H1 (cell line): Measurements from ENCODE around the gene TGIF1. TPM values are rescaled to one million over a fixed set of nuclear protein-coding genes. Genes with fewer than 3 reads are reported as not detected.

Source experiments
- CTCF ChIA-PET: fragments of 300-600 bp; sonication (Branson Sonifier 250); formaldehyde crosslinking; loops from one replicate; lab custom pipeline; 2021; ENCODE audit not compliant: partially characterized antibody; lab: Charles Lee
- POLR2A ChIA-PET: fragments of 300-600 bp; sonication (Branson Sonifier 250); formaldehyde crosslinking; loops from one replicate; lab custom pipeline; 2021; ENCODE audit warnings: inconsistent platforms; ENCODE audit not compliant: partially characterized antibody; lab: Charles Lee
- DNase-seq, 2 experiments: peaks; one replicate each; pipeline versions ENCODE4 v3.0.0 to v3.0.0-alpha.2; 2010 to 2022; ENCODE audit warnings: low spot score in 2 of 2, low read depth in 1 of 2, mixed read lengths in 1 of 2
- FAIRE-seq: peaks from 2 replicates; lab custom pipeline; 2011; peaks lifted over from hg19 to GRCh38; lab: Jason Lieb, UNC
- H2AFZ ChIP-seq: 2 replicates; pipeline ENCODE4 v1.8.1; 2012; ENCODE audit warnings: low read length, inconsistent platforms
- H2AK5ac ChIP-seq: 2 replicates; pipeline ENCODE4 v1.6.1; 2013; ENCODE audit warnings: low read depth, low read length
- H2BK120ac ChIP-seq: replicated peaks from 2 replicates; pipeline ENCODE3; 2013; ENCODE audit warnings: low read depth, low read length, inconsistent platforms
- H2BK12ac ChIP-seq: 2 replicates; pipeline ENCODE4 v1.6.1; 2013; ENCODE audit warnings: low read depth, low read length
- H2BK15ac ChIP-seq: 2 replicates; pipeline ENCODE4 v1.6.1; 2013; ENCODE audit warnings: low read length
- H2BK20ac ChIP-seq: 2 replicates; pipeline ENCODE4 v1.6.1; 2013; ENCODE audit warnings: low read length
- H2BK5ac ChIP-seq: 2 replicates; pipeline ENCODE4 v1.6.1; 2013; ENCODE audit warnings: low read depth, low read length
- H3K14ac ChIP-seq: 2 replicates; pipeline ENCODE4 v1.6.1; 2013; ENCODE audit warnings: inconsistent platforms; ENCODE audit not compliant: insufficient read length
- H3K18ac ChIP-seq: 2 replicates; pipeline ENCODE4 v1.6.1; 2013; ENCODE audit warnings: low read length; ENCODE audit errors: extremely low read depth
- H3K23ac ChIP-seq: 2 replicates; pipeline ENCODE4 v1.6.1; 2013; ENCODE audit warnings: inconsistent platforms; ENCODE audit not compliant: insufficient read length
- H3K23me2 ChIP-seq: 2 replicates; pipeline ENCODE4 v1.6.1; 2013; ENCODE audit warnings: low read depth, low read length
- H3K27ac ChIP-seq: 2 replicates; pipeline ENCODE4 v1.6.1; 2011; ENCODE audit warnings: low read depth, low read length, inconsistent platforms
- H3K27me3 ChIP-seq, 4 experiments: replicated peaks in 1 of 4; 1 replicate in 1 of 4; 2 replicates in 3 of 4; pipeline versions ENCODE4 v1.6.1 to v1.8.1; 2011 to 2013; ENCODE audit warnings: low read length in 3 of 4, mild to moderate bottlenecking in 3 of 4, inconsistent platforms in 2 of 4, mixed read lengths in 2 of 4, moderate library complexity in 1 of 4; ENCODE audit not compliant: control insufficient read depth in 3 of 4, insufficient read depth in 3 of 4; ENCODE audit errors: extremely low read depth in 1 of 4
- H3K36me3 ChIP-seq, 4 experiments: 2 replicates each; pipeline versions ENCODE4 v1.6.1 to v1.8.1; 2011 to 2013; ENCODE audit warnings: mild to moderate bottlenecking in 4 of 4, low read length in 3 of 4, moderate library complexity in 2 of 4, control low read depth in 1 of 4, inconsistent platforms in 1 of 4; ENCODE audit not compliant: insufficient read depth in 4 of 4, control insufficient read depth in 2 of 4
- H3K4ac ChIP-seq: replicated peaks from 2 replicates; pipeline ENCODE3; 2013; ENCODE audit warnings: low read length, low read depth, mixed read lengths, inconsistent platforms; ENCODE audit not compliant: insufficient read length
- H3K4me1 ChIP-seq, 4 experiments: replicated peaks in 1 of 4; 1 replicate in 1 of 4; 2 replicates in 3 of 4; pipeline versions ENCODE4 v1.6.1 to v1.8.1; 2011 to 2013; ENCODE audit warnings: low read length in 3 of 4, inconsistent platforms in 2 of 4, mixed read lengths in 1 of 4; ENCODE audit not compliant: insufficient read depth in 4 of 4, control insufficient read depth in 3 of 4
- H3K4me2 ChIP-seq, 2 experiments: 2 replicates each; pipeline versions ENCODE4 v1.6.1 to v1.8.1; 2011 to 2013; ENCODE audit warnings: low read depth in 2 of 2, low read length in 2 of 2, control low read depth in 1 of 2, inconsistent platforms in 1 of 2, mild to moderate bottlenecking in 1 of 2; ENCODE audit not compliant: insufficient read depth in 1 of 2
- H3K4me3 ChIP-seq, 4 experiments: fragments of 200-600, 300-600 bp in 1 of 4; sonication (generic), shearing (Covaris generic), sonication (Bioruptor Twin) in 1 of 4; 2 replicates each; pipeline versions ENCODE4 v1.5.1 to v1.8.1; 2011 to 2016; ENCODE audit warnings: low read length in 4 of 4, low read depth in 3 of 4, control low read depth in 2 of 4, inconsistent platforms in 2 of 4, mild to moderate bottlenecking in 2 of 4, mixed read lengths in 1 of 4, moderate library complexity in 1 of 4; ENCODE audit not compliant: insufficient read depth in 2 of 4; ENCODE audit errors: extremely low read depth in 1 of 4
- H3K56ac ChIP-seq: replicated peaks from 2 replicates; pipeline ENCODE3; 2013; ENCODE audit warnings: low read depth, mild to moderate bottlenecking, mixed read lengths, low read length, inconsistent platforms; ENCODE audit not compliant: insufficient read length
- H3K79me1 ChIP-seq: 2 replicates; pipeline ENCODE4 v1.6.1; 2013; ENCODE audit warnings: low read depth, low read length, control low read depth
- H3K79me2 ChIP-seq, 2 experiments: 2 replicates each; pipeline versions ENCODE4 v1.6.1 to v1.8.1; 2012 to 2013; ENCODE audit warnings: low read length in 2 of 2, mild to moderate bottlenecking in 2 of 2, inconsistent platforms in 1 of 2; ENCODE audit not compliant: insufficient read depth in 2 of 2, control insufficient read depth in 1 of 2
- H3K9ac ChIP-seq, 4 experiments: replicated peaks in 1 of 4; 1 replicate in 1 of 4; 2 replicates in 3 of 4; pipeline versions ENCODE4 v1.6.1 to v1.8.1; 2011 to 2013; ENCODE audit warnings: low read depth in 3 of 4, low read length in 3 of 4, control low read depth in 2 of 4, mild to moderate bottlenecking in 2 of 4, moderate library complexity in 2 of 4, inconsistent platforms in 1 of 4; ENCODE audit errors: extremely low read depth in 1 of 4
- H3K9me3 ChIP-seq, 2 experiments: 2 replicates each; pipeline versions ENCODE4 v1.6.1 to v1.8.1; 2012 to 2013; ENCODE audit warnings: mild to moderate bottlenecking in 2 of 2, moderate library complexity in 2 of 2, control low read depth in 1 of 2, inconsistent platforms in 1 of 2, low read depth in 1 of 2, low read length in 1 of 2, mixed read lengths in 1 of 2; ENCODE audit not compliant: insufficient read depth in 2 of 2
- H4K20me1 ChIP-seq, 2 experiments: replicated peaks in 1 of 2; 2 replicates each; pipeline versions ENCODE3 to v1.8.1; 2011 to 2013; ENCODE audit warnings: inconsistent platforms in 2 of 2, low read length in 2 of 2, mild to moderate bottlenecking in 1 of 2; ENCODE audit not compliant: insufficient read depth in 2 of 2, control insufficient read depth in 1 of 2
- H4K5ac ChIP-seq: 2 replicates; pipeline ENCODE4 v1.6.1; 2013; ENCODE audit warnings: low read length, low read depth, mixed read lengths, inconsistent platforms; ENCODE audit not compliant: insufficient read length
- H4K8ac ChIP-seq: 2 replicates; pipeline ENCODE4 v1.8.0; 2013; ENCODE audit warnings: mild to moderate bottlenecking, moderate library complexity, low read length, inconsistent platforms; ENCODE audit not compliant: insufficient read depth; ENCODE audit errors: extremely low read depth
- H4K91ac ChIP-seq: replicated peaks from 2 replicates; pipeline ENCODE3; 2013; ENCODE audit warnings: low read length, mixed read lengths, inconsistent platforms; ENCODE audit not compliant: insufficient read length
- CBX8 ChIP-seq: fragments of 300-800, 300-1000 bp; sonication (generic); IDR thresholded peaks from 2 replicates; pipeline ENCODE4 v1.7.1; 2016; ENCODE audit warnings: low read depth, low read length, borderline replicate concordance
- HDAC6 ChIP-seq: IDR thresholded peaks from one replicate; pipeline ENCODE4 v1.7.1; 2012; ENCODE audit warnings: low read depth, mild to moderate bottlenecking, inconsistent platforms, low read length, moderate library complexity
- RAD21 ChIP-seq, 2 experiments: IDR thresholded peaks in 1 of 2; conservative IDR thresholded peaks in 1 of 2; 2 replicates each; pipeline ENCODE4 v1.6.1; 2011; ENCODE audit warnings: low read depth in 2 of 2, low read length in 2 of 2, improper control_type of control experiment in 1 of 2, inconsistent platforms in 1 of 2, mild to moderate bottlenecking in 1 of 2, moderate library complexity in 1 of 2
- TBP ChIP-seq: IDR thresholded peaks from 2 replicates; pipeline ENCODE4 v1.6.1; 2011; ENCODE audit warnings: low read depth, low read length, improper control_type of control experiment
- WGBS, 2 experiments: shearing (Covaris generic) in 1 of 2; methylation state at CpG; one replicate each; pipeline versions ENCODE4 v1.1.6 to v1.1.7; 2013 to 2015; ENCODE audit warnings: low lambda C conversion rate in 2 of 2, mixed read lengths in 2 of 2, inconsistent platforms in 1 of 2, low coverage in 1 of 2, missing lambda C conversion rate in 1 of 2; ENCODE audit not compliant: insufficient replicate concordance in 2 of 2, insufficient coverage in 1 of 2, insufficient read length in 1 of 2; ENCODE audit errors: extremely low coverage in 1 of 2, missing lambda C conversion rate in 1 of 2; 5-methylcytosine and 5-hydroxymethylcytosine counted together
- polyA plus RNA-seq, 7 experiments: library from polyadenylated mRNA; depleted of rRNA in 3 of 7; stranded (reverse) in 5 of 7; unstranded in 2 of 7; fragments of >200 nt in 5 of 7; fragments of 200-250 nt in 2 of 7; gene quantifications; 1 replicate in 5 of 7; 2 replicates in 1 of 7; 4 replicates in 1 of 7; pipeline versions ENCODE4 v1.2.1 to v1.2.3, GENCODE V29; 2011 to 2013; ENCODE audit warnings: missing spikeins in 2 of 7, mixed read lengths in 2 of 7
- total RNA-seq: library from RNA; stranded (reverse); fragmentation: NEBNext Ultra II Directional; extraction: Animal tissue kit (Norgen Biotek cat#: 25700); gene quantifications from 2 replicates; pipeline ENCODE4 v1.2.1, GENCODE V29; 2021

Gene TGIF1
- total and polyA plus RNA-seq, 2 of the 8 experiments (the other 6 are each of a cell fraction or from before 2014, with no cell fraction given) = 256 to 262 TPM

GRCh38 chr18:3442919-3443318, 7.1 kb upstream of the TGIF1 start:
- no peak overlapping the region for H2AFZ ChIP-seq
- H2AK5ac ChIP-seq = no peak overlapping the region
- no peaks in the 10 kb centered on the region for H3K9me3 ChIP-seq
- 0 out of 4 replicates have a peak, but pooled peaks cover 0 to 2% of the 10 kb centered on the region in 2 experiments for H3K79me2 ChIP-seq
- no peaks in the 10 kb centered on the region for H4K20me1 ChIP-seq
- H4K5ac ChIP-seq = no peak overlapping the region
- no peak overlapping the region for H2BK5ac ChIP-seq
- H3K4me1 ChIP-seq = peaks cover 6 to 22% (median 13%) of the 10 kb centered on the region in 4 experiments
- H3K18ac ChIP-seq = no peak overlapping the region
- no peak overlapping the region for H3K4ac ChIP-seq
- H4K8ac ChIP-seq = no peak overlapping the region
- no peak for FAIRE-seq
- H3K4me3 ChIP-seq = no peak overlapping the region
- no peak overlapping the region for H3K4me2 ChIP-seq
- no peak overlapping the region for H2BK15ac ChIP-seq
- peaks cover 6% of the 10 kb centered on the region; the same call in 1 of the 2 replicates for H3K23me2 ChIP-seq
- no peak overlapping the region for H3K56ac ChIP-seq
- TF ChIP-seq RAD21 (IDR thresholded peaks at IDR 0.05 in 1 of 2, conservative IDR thresholded peaks at IDR 0.05 in 1 of 2; ENCODE audit: low read depth in 2 of 2, low read length in 2 of 2) (no peak), HDAC6 (no peak), CBX8 (no peak), TBP (no peak)
- TF ChIP-seq, all 59 proteins: peak for 0
- H3K9ac ChIP-seq = no peak overlapping the region
- no peak overlapping the region for H3K27ac ChIP-seq
- H3K36me3 ChIP-seq = no peaks in the 10 kb centered on the region
- no peak for DNase-seq
- no peak overlapping the region for H3K14ac ChIP-seq
- no peaks in the 10 kb centered on the region for H3K27me3 ChIP-seq
- no peak overlapping the region for H2BK12ac ChIP-seq
- ChIA-PET CTCF (interaction anchor here (0.6 to 2.3 kb wide), 6 partner anchors 12 to 224 kb away, joined by 3 to 11 read pairs (median 4); no protein-coding TSS in a partner anchor), POLR2A (interaction anchor here (0.9 to 1.4 kb wide), 3 partner anchors 11 to 159 kb away, joined by 3 read pairs; no protein-coding TSS in a partner anchor)
- H3K79me1 ChIP-seq = no peaks in the 10 kb centered on the region
- no peak overlapping the region for H2BK20ac ChIP-seq
- no peak overlapping the region for H4K91ac ChIP-seq
- H2BK120ac ChIP-seq = no peak overlapping the region
- no peak overlapping the region for H3K23ac ChIP-seq
- WGBS, 2 experiments = 46% methylated on average over 4 of the region's 4 CpGs; no CpG with 5 or more reads in 1 of the 2 experiments
